SKM-1 treated with dmso at 0.1 percent for 144 hours (cell line): ENCODE results near the gene PDZRN3.

Experiments used
- DNase-seq: peaks from one replicate; lab custom pipeline; 2025; ENCODE audit not compliant: unreplicated experiment; lab: John Stamatoyannopoulos, UW

The PDZRN3 gene

GRCh38 chr3:73498764-73499622 is 125.7 kb downstream of the PDZRN3 start:
- no peak for DNase-seq

- no peak for DNase-seq
Observed at GRCh38 chr3:73497646-73498406, 126.9 kb downstream of the PDZRN3 start.

- DNase-seq = no peak
Observed at GRCh38 chr3:73493543-73494308, 131.0 kb downstream of the PDZRN3 start.

GRCh38 chr3:73492186-73492585 is 132.6 kb downstream of the PDZRN3 start:
- no peak for DNase-seq

- DNase-seq = no peak
Observed at GRCh38 chr3:73491287-73491662, 133.5 kb downstream of the PDZRN3 start.

GRCh38 chr3:73490453-73491286 is 134.1 kb downstream of the PDZRN3 start:
- no peak for DNase-seq

GRCh38 chr3:73485877-73486330 is 138.8 kb downstream of the PDZRN3 start:
- no peak for DNase-seq

- no peak for DNase-seq
Observed at GRCh38 chr3:73484656-73485248, 140.0 kb downstream of the PDZRN3 start.

GRCh38 chr3:73481888-73482287 is 142.9 kb downstream of the PDZRN3 start:
- DNase-seq = no peak

- no peak for DNase-seq
Observed at GRCh38 chr3:73480187-73480672, 144.5 kb downstream of the PDZRN3 start.

- no peak for DNase-seq
Observed at GRCh38 chr3:73479325-73479724, 145.4 kb downstream of the PDZRN3 start.

- DNase-seq = no peak
Observed at GRCh38 chr3:73478858-73479257, 145.9 kb downstream of the PDZRN3 start.

- no peak for DNase-seq
Observed at GRCh38 chr3:73475717-73476116, 149.0 kb downstream of the PDZRN3 start.

GRCh38 chr3:73475175-73475574 is 149.6 kb downstream of the PDZRN3 start:
- no peak for DNase-seq

GRCh38 chr3:73474619-73475018 is 150.1 kb downstream of the PDZRN3 start:
- no peak for DNase-seq

- DNase-seq = no peak
Observed at GRCh38 chr3:73473898-73474416, 150.8 kb downstream of the PDZRN3 start.

- DNase-seq = no peak
Observed at GRCh38 chr3:73473181-73473897, 151.4 kb downstream of the PDZRN3 start.

GRCh38 chr3:73471986-73472787 is 152.6 kb downstream of the PDZRN3 start:
- DNase-seq = no peak
